ENCODE results near the gene C19orf53.

Gene C19orf53

DNA sequence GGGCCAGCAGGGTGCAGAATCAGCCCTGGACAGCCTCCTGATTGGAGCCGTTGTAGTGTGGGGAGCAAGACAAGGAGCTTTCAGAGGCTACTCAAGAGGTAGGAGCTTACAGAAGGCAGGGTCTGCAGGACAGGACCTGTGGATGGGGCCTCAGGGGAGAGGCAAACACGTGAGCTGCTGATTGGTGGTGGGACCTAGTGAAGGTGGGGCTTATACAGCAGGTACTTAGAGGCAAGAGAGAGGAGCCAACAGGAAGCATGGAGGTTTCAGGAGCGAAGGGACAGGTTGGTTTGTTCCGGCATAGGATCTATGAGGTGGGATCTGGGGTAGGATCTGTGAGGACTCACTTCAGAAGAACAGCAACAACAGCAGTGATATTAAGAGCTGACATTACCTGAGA is 53.4 kb downstream of the C19orf53 start:
- DNase-seq: no peak

Measured in activated CD4-positive, alpha-beta T cell treated with anti-CD3 and anti-CD28 coated beads for 48 hours (primary cell).